Pancreas (tissue), 10 donors: ENCODE measurements around the gene NIPAL1. TPM values are rescaled to one million over a fixed set of nuclear protein-coding genes. Genes with fewer than 3 reads are reported as not detected.

Experiments used
- ATAC-seq, 4 donors: fragments of 200-7000 bp; cut with Tn5 transposase; one replicate each; pipeline versions ENCODE4 v1.8.0 to v1.9.1; 2020; ENCODE audit warnings: mild to moderate bottlenecking in 4 of 4, moderate library complexity in 4 of 4
- DNase-seq, 6 donors: peaks; one replicate each; pipeline ENCODE4 v3.0.0-alpha.2; 2020
- FAIRE-seq: peaks from 2 replicates; lab custom pipeline; 2012; peaks lifted over from hg19 to GRCh38; lab: Jason Lieb, UNC
- H3K27ac ChIP-seq, 4 donors: fragments of 200-600 bp; sonication (generic); 1 replicate in 3 of 4; 2 replicates in 1 of 4; pipeline versions ENCODE4 v1.5.0 to v1.8.0; 2020
- H3K27me3 ChIP-seq, 4 donors: fragments of 200-600 bp; one replicate each; pipeline ENCODE4 v1.8.0; 2021
- H3K36me3 ChIP-seq, 3 donors: fragments of 200-600 bp; sonication (generic) in 1 of 3; one replicate each; pipeline versions ENCODE4 v1.5.0 to v1.8.0; 2020 to 2021
- H3K4me1 ChIP-seq, 3 donors: fragments of 200-600 bp; one replicate each; pipeline ENCODE4 v1.8.0; 2021
- H3K4me3 ChIP-seq, 4 donors: fragments of 200-600 bp; sonication (generic) in 2 of 4; one replicate each; pipeline versions ENCODE4 v1.5.0 to v1.8.0; 2020 to 2021
- H3K9me3 ChIP-seq, 4 donors: fragments of 200-600 bp; one replicate each; pipeline ENCODE4 v1.8.0; 2021
- WGBS, 2 donors: extraction: QIAGEN DNeasy Blood & Tissue Kit; methylation state at CpG; one replicate each; pipeline ENCODE4 v1.1.7; 2013; 5-methylcytosine and 5-hydroxymethylcytosine counted together
- intact Hi-C, 3 donors: fragments of 100-400 bp; cut with DNase I; formaldehyde crosslinking; loops; one replicate each; pipeline versions ENCODE4 v1.11.1 to v1.14.2; 2022
- polyA plus RNA-seq, 2 donors: library from polyadenylated mRNA; stranded (reverse); fragments of 200-250 nt; gene quantifications; one replicate each; pipeline ENCODE4 v1.2.3, GENCODE V29; 2013
- total RNA-seq, 6 donors: library from RNA; stranded (reverse); fragmentation: NEBNext Ultra II Directional in 4 of 6; extraction: Animal tissue kit (Norgen Biotek cat#: 25700) in 4 of 6; gene quantifications; one replicate each; pipeline versions ENCODE4 v1.2.1 to v1.2.4, GENCODE V29; 2021 to 2023
- TF ChIP-seq, protein P1 (sequence below), 4 donors: fragments of 200-600 bp; sonication (generic) in 3 of 4; IDR thresholded peaks; one replicate each; pipeline versions ENCODE4 v1.5.0 to v1.8.0; 2021; ENCODE audit warnings: antibody characterized with exemption in 4 of 4
- donor health status: healthy with polysubstance abuse.
- donor health status: DM: no; HTN: no; CAD: no; lungs with moderate emphysema.
- donor health status: DM: no; HTN: no; CAD: no.
- donor health status: control.
- donor health status: control.
- donor health status: Bipolar disorder and iron deficiency.
- donor health status: DM: yes; HTN: yes; CAD: no.
- donor health status: DM: no; HTN: no; CAD: no.
- donor health status: DM: no; HTN: no; CAD: no.
- donor health status: DM: yes; HTN: yes; CAD: no.

Gene NIPAL1
- total and polyA plus RNA-seq, 8 donors, result 0.96 to 4.4 (median 2.2) TPM

DNA sequence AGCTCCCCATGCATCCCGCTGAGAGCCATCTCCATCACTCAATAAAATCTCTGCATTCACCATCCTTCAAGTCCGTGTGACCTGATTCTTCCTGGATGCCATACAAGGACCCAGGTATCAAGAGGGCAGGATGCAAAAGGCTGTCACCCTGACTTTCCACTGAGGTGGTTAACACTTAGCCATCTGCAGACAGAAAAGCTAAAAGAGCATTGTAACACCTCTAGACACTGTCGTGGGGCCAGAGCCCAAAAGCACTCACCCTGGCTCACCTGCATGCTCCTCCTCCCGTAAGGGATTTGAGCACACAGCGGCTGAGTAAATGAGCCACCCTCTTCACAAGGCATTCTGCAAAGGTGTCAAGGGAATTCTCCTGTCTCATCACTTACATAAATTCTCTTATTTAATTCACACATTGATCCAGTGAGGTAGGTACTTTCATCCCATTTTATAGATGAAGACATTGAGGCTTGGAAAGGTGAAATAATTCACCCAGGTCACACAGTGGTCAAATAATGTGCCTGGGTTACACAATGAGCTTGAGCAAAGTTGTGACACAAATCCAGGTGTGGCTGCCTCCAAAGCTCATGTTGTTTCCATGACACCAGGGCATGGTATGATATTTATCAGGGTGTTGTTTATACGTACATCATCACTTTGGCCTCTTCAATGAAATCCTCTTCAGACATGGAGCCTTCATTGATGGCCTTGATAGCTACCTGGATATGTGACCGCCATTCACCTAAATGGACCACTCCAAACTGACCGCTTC lies 69.4 kb downstream of the NIPAL1 start:
- no peaks in the 10 kb centered on the region for H3K9me3 ChIP-seq
- FAIRE-seq (no peak), ATAC-seq (no peak), DNase-seq (no peak)
- TF ChIP-seq, protein P1, sequence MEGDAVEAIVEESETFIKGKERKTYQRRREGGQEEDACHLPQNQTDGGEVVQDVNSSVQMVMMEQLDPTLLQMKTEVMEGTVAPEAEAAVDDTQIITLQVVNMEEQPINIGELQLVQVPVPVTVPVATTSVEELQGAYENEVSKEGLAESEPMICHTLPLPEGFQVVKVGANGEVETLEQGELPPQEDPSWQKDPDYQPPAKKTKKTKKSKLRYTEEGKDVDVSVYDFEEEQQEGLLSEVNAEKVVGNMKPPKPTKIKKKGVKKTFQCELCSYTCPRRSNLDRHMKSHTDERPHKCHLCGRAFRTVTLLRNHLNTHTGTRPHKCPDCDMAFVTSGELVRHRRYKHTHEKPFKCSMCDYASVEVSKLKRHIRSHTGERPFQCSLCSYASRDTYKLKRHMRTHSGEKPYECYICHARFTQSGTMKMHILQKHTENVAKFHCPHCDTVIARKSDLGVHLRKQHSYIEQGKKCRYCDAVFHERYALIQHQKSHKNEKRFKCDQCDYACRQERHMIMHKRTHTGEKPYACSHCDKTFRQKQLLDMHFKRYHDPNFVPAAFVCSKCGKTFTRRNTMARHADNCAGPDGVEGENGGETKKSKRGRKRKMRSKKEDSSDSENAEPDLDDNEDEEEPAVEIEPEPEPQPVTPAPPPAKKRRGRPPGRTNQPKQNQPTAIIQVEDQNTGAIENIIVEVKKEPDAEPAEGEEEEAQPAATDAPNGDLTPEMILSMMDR (IDR thresholded peaks at IDR 0.05), result no peak
- H3K4me1 ChIP-seq, result no peaks in the 10 kb centered on the region
- WGBS, 2 donors, result 61 to 65% methylated on average over 8 of the region's 8 CpGs
- no peaks in the 10 kb centered on the region for H3K36me3 ChIP-seq
- intact Hi-C loops, result loop anchor here in 2 of 3 donors (10.0 kb wide), 3 partner anchors 71 to 411 kb away; partner anchors contain the start of genes CNGA1 (in 1 of the 2) and NIPAL1 (in 1 of the 2)
- H3K27me3 ChIP-seq, result no peaks in the 10 kb centered on the region
- H3K27ac ChIP-seq, result no peak overlapping the region
- no peak overlapping the region for H3K4me3 ChIP-seq

Other genes starting within 250 kb of the NIPAL1 start
- gene CORIN, start 178.7 kb upstream of the NIPAL1 start, total RNA-seq, result 1 to 10 TPM in 1 of 6 donors, under 1 TPM in 5; 0.12 to 1.1 (median 0.34) TPM
- gene CORIN, start 178.7 kb upstream of the NIPAL1 start, polyA plus RNA-seq, result under 1 TPM in 1 of 2 donors, not detected in 1; 0.05 TPM
- 10 to 100 TPM in 4 of 6 donors, 1 to 10 TPM in 2; 8.7 to 11.5 (median 10.3) TPM for gene NFXL1, start 102.2 kb upstream of the NIPAL1 start, total RNA-seq
- 1 to 10 TPM; 7.5 to 8.9 TPM for gene NFXL1, start 102.2 kb upstream of the NIPAL1 start, polyA plus RNA-seq
- gene CNGA1, start 91 bp upstream of the NIPAL1 start, total RNA-seq, result 1 to 10 TPM in 3 of 6 donors, under 1 TPM in 3; 0.67 to 3.2 (median 1.3) TPM
- gene CNGA1, start 91 bp upstream of the NIPAL1 start, polyA plus RNA-seq, result 1 to 10 TPM in 1 of 2 donors, under 1 TPM in 1; 0.99 to 2.1 TPM
- 1 to 10 TPM in 1 of 6 donors, under 1 TPM in 5; 0.51 to 1.6 (median 0.81) TPM for gene TXK, start 117.5 kb downstream of the NIPAL1 start, total RNA-seq
- under 1 TPM; 0.46 to 0.70 TPM for gene TXK, start 117.5 kb downstream of the NIPAL1 start, polyA plus RNA-seq